Skeletal muscle tissue (tissue), 4 donors: Measurements from ENCODE around the gene MYBPC1. TPM values are rescaled to one million over a fixed set of nuclear protein-coding genes. Genes with fewer than 3 reads are reported as not detected.

ENCODE experiments used
- H3K27ac ChIP-seq: one replicate; pipeline ENCODE4 v1.7.0; 2013; ENCODE audit warnings: mild to moderate bottlenecking, low read depth, low read length, inconsistent platforms
- H3K27me3 ChIP-seq, 3 donors: one replicate each; pipeline ENCODE4 v1.7.0; 2013; ENCODE audit warnings: low read length in 3 of 3; ENCODE audit not compliant: control insufficient read depth in 3 of 3, insufficient read depth in 3 of 3
- H3K36me3 ChIP-seq, 3 donors: one replicate each; pipeline ENCODE4 v1.7.0; 2013; ENCODE audit warnings: low read length in 3 of 3; ENCODE audit not compliant: control insufficient read depth in 3 of 3, insufficient read depth in 3 of 3
- H3K4me1 ChIP-seq, 3 donors: one replicate each; pipeline ENCODE4 v1.7.0; 2013; ENCODE audit warnings: low read length in 3 of 3, mild to moderate bottlenecking in 3 of 3; ENCODE audit not compliant: control insufficient read depth in 3 of 3, insufficient read depth in 3 of 3
- H3K4me3 ChIP-seq, 3 donors: one replicate each; pipeline ENCODE4 v1.7.0; 2013; ENCODE audit warnings: low read length in 3 of 3
- H3K9ac ChIP-seq, 3 donors: one replicate each; pipeline ENCODE4 v1.7.0; 2013; ENCODE audit warnings: low read length in 3 of 3, mild to moderate bottlenecking in 3 of 3, moderate library complexity in 2 of 3, low read depth in 1 of 3
- H3K9me3 ChIP-seq, 3 donors: one replicate each; pipeline ENCODE4 v1.7.0; 2013; ENCODE audit warnings: low read length in 3 of 3; ENCODE audit not compliant: control insufficient read depth in 3 of 3
- total RNA-seq: library from RNA; depleted of rRNA; stranded (reverse); fragments of >200 nt; gene quantifications from one replicate; pipeline ENCODE4 v1.2.3, GENCODE V29; 2014
- donor health status: Osteomylitis.

MYBPC1 gene
- total RNA-seq, 1 donor from 2014 or later = 2,201 TPM

GRCh38 chr12:101697930-101698799 lies 103.4 kb downstream of the MYBPC1 start:
- Histone ChIP-seq H3K27me3 (no peaks in the 10 kb centered on the region), H3K36me3 (peaks cover 0 to 3% (median 0%) of the 10 kb centered on the region in 3 donors), H3K9ac (peak overlapping the region; percentile 79 to 95 (median 87)), H3K4me1 (peaks cover 22 to 33% (median 26%) of the 10 kb centered on the region in 3 donors), H3K27ac (peak overlapping the region; percentile 86), H3K4me3 (peak overlapping the region; percentile 84 to 87 (median 85)), H3K9me3 (no peaks in the 10 kb centered on the region)

GRCh38 chr12:101698800-101699347 lies 104.1 kb downstream of the MYBPC1 start:
- H3K4me3 ChIP-seq = peak overlapping the region; percentile 84 to 87 (median 85)
- H3K9me3 ChIP-seq = no peaks in the 10 kb centered on the region
- no peaks in the 10 kb centered on the region for H3K27me3 ChIP-seq
- peak overlapping the region; percentile 86 for H3K27ac ChIP-seq
- H3K36me3 ChIP-seq = peaks cover 0 to 3% (median 0%) of the 10 kb centered on the region in 3 donors
- H3K9ac ChIP-seq = peak overlapping the region; percentile 79 to 95 (median 87)
- H3K4me1 ChIP-seq = peaks cover 22 to 33% (median 26%) of the 10 kb centered on the region in 3 donors

DNA sequence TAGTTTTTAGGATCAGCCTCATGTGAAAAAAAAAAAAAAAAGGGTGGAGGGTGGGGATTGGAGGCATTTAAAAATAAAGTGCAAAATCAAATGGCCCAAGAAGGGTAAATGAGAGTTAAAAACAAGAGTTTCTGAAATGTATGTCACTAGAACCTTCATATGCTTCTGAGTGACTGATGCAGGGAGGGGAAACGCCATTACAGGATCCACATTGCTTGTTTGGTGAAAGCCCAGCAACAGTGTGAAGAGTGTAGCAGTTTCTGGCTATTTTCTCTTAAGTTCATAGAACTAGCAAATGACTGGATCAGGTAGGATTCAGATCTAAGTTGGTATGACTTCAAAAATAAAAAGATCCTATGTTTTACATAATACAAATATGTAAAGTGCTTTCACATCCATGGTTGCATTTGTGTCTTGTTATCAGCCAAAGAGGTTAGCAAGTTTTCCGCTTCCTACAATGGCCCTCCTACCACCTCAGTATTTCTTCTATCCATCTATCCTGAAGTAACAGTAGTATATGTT lies 105.6 kb downstream of the MYBPC1 start:
- H3K9me3 ChIP-seq = no peaks in the 10 kb centered on the region
- no peaks in the 10 kb centered on the region for H3K27me3 ChIP-seq
- H3K27ac ChIP-seq = no peak overlapping the region
- peak overlapping the region in 1 of 3 donors; percentile 43 for H3K9ac ChIP-seq
- H3K36me3 ChIP-seq = peaks cover 0 to 3% (median 0%) of the 10 kb centered on the region in 3 donors
- H3K4me1 ChIP-seq = peaks cover 22 to 33% (median 26%) of the 10 kb centered on the region in 3 donors
- H3K4me3 ChIP-seq = peak overlapping the region in 1 of 3 donors; percentile 45

GRCh38 chr12:101703487-101703886 lies 108.7 kb downstream of the MYBPC1 start:
- Histone ChIP-seq H3K27ac (no peak overlapping the region), H3K4me1 (peaks cover 15 to 20% (median 15%) of the 10 kb centered on the region in 3 donors), H3K27me3 (no peaks in the 10 kb centered on the region), H3K36me3 (peaks cover 0 to 3% (median 0%) of the 10 kb centered on the region in 3 donors), H3K4me3 (no peak overlapping the region), H3K9me3 (no peaks in the 10 kb centered on the region), H3K9ac (no peak overlapping the region)

DNA sequence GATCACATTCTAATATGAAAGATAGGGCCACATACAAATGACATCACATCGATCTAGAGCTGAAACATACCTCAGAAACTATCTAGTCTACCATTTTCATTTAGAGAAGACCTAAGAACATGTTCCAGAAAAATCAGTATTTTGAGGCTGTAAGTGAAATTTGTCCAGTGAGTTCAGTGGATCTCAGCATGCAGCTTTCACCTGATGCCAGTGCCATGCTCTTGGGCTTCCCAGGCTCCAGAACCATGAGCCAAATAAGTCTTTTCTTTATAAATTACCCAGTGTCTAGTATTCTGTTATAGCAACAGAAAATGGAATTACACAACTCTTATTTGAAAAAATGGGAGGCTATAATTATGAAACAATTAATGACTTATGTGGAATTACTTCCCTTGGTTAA lies 111.6 kb downstream of the MYBPC1 start:
- no peak overlapping the region for H3K27ac ChIP-seq
- H3K27me3 ChIP-seq = no peaks in the 10 kb centered on the region
- H3K4me3 ChIP-seq = no peak overlapping the region
- peaks cover 2 to 8% (median 3%) of the 10 kb centered on the region in 3 donors for H3K4me1 ChIP-seq
- no peaks in the 10 kb centered on the region for H3K9me3 ChIP-seq
- H3K36me3 ChIP-seq = peaks cover 0 to 6% (median 0%) of the 10 kb centered on the region in 3 donors
- H3K9ac ChIP-seq = no peak overlapping the region

GRCh38 chr12:101707131-101707782 lies 112.5 kb downstream of the MYBPC1 start:
- no peak overlapping the region for H3K27ac ChIP-seq
- H3K4me3 ChIP-seq = no peak overlapping the region
- no peaks in the 10 kb centered on the region for H3K9me3 ChIP-seq
- no peak overlapping the region for H3K9ac ChIP-seq
- H3K36me3 ChIP-seq = peaks cover 0 to 6% (median 0%) of the 10 kb centered on the region in 3 donors
- no peaks in the 10 kb centered on the region for H3K27me3 ChIP-seq
- peaks cover 2 to 4% (median 3%) of the 10 kb centered on the region in 3 donors for H3K4me1 ChIP-seq

DNA sequence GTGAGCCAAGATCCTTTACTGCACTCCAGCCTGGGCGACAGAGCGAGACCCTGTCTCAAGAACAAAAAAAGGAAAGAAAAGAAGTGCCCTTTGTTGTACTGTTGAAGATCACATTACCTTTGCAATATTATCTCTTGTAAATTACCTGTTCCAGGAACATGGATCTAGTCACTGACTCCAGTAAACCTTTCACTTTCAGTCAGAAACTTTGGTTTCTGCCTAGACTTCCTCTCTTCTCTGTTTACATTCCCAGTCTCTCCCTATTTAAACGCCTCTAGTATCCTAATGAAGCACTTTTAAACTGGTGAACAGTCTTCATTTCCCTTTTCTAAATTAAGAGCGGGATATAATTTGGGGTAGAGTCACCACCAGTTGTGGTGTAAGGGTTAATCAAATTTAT lies 115.5 kb downstream of the MYBPC1 start:
- H3K4me1 ChIP-seq = peaks cover 11 to 13% (median 12%) of the 10 kb centered on the region in 3 donors
- no peak overlapping the region for H3K9ac ChIP-seq
- H3K36me3 ChIP-seq = peaks cover 0 to 3% (median 0%) of the 10 kb centered on the region in 3 donors
- no peaks in the 10 kb centered on the region for H3K9me3 ChIP-seq
- H3K27me3 ChIP-seq = no peaks in the 10 kb centered on the region
- H3K4me3 ChIP-seq = no peak overlapping the region
- no peak overlapping the region for H3K27ac ChIP-seq

DNA sequence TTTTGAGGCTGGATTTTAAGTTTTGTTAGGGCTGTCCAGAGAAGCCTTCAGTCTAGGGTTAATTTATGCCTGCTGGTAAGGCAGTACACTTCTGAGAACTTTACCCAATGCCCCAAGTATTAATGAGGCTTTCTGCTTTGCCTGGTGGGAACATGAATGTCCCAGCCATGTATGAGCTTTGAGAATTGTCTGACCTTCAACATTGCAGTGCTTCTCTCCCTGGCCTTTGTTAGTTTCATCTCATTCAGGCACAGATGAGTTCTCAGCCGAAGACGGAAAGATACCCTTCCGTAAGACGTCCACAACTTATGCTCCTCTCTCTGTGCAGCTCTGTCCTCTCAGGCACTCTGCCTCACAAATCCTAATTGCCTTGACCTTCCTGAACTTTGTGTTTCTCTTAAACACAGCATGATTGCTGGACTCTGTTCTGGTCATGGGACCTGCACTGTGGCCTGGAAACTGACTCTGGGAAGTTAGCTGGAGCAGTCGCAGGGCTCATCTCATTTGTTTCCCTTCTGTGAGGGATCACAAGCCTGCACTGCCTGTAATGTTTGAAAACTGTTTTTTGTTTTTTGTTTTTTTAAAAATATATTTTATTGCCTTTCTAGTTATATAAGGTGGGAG lies 118.4 kb downstream of the MYBPC1 start:
- Histone ChIP-seq H3K4me1 (peaks cover 11 to 13% (median 12%) of the 10 kb centered on the region in 3 donors), H3K27ac (peak overlapping the region; percentile 39), H3K36me3 (peaks cover 0 to 3% (median 0%) of the 10 kb centered on the region in 3 donors), H3K27me3 (no peaks in the 10 kb centered on the region), H3K9me3 (no peaks in the 10 kb centered on the region), H3K9ac (peak overlapping the region in 2 of 3 donors; percentile 34 to 68), H3K4me3 (peak overlapping the region; percentile 3 to 55 (median 52))

GRCh38 chr12:101713930-101714329 lies 119.2 kb downstream of the MYBPC1 start:
- peaks cover 11 to 13% (median 12%) of the 10 kb centered on the region in 3 donors for H3K4me1 ChIP-seq
- H3K27ac ChIP-seq = peak overlapping the region; percentile 39
- H3K9me3 ChIP-seq = no peaks in the 10 kb centered on the region
- no peak overlapping the region for H3K4me3 ChIP-seq
- H3K9ac ChIP-seq = peak overlapping the region in 1 of 3 donors; percentile 68
- H3K36me3 ChIP-seq = peaks cover 0 to 3% (median 0%) of the 10 kb centered on the region in 3 donors
- no peaks in the 10 kb centered on the region for H3K27me3 ChIP-seq
